ENCODE data around the gene CFAP70. TPM values are rescaled to one million over a fixed set of nuclear protein-coding genes. Genes with fewer than 3 reads are reported as not detected.

The CFAP70 gene
- total RNA-seq, 1 experiment from 2014 or later, result 0.10 TPM

DNA sequence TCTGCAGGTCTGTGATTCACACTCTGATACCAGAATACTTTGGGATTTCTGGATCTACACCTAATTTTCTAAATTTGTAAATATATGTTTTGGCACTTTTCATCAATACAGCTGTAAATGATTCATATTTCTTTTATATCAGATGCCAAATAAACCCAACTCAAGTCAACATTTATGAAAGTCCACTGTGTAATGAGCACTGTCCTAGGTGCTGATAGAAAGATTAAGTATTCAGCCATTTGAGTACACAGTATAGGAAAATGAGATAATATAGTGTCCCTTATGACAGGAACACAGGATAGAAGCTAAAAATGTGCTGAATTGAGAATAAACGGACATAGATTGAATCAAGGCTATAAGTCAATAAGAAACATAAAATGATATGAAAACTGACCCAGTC, 48.8 kb upstream of the CFAP70 start:
- ATAC-seq (no peak), DNase-seq (ENCODE audit: low read depth, low spot score) (no peak)
- Histone ChIP-seq H3K36me3 (ENCODE audit: control insufficient read depth, insufficient read depth, low read length) (no peaks in the 10 kb centered on the region), H3K27me3 (ENCODE audit: control insufficient read depth, insufficient read depth, low read length) (no peaks in the 10 kb centered on the region), H3K4me1 (ENCODE audit: control insufficient read depth, insufficient read depth, low read length) (no peaks in the 10 kb centered on the region), H3K27ac (ENCODE audit: low read length) (no peak overlapping the region), H3K9me3 (ENCODE audit: control insufficient read depth, insufficient read depth, low read depth, low read length) (no peaks in the 10 kb centered on the region), H3K4me3 (ENCODE audit: low read depth in 2 of 2, low read length in 2 of 2) (no peak overlapping the region)
- TF ChIP-seq SIN3A (IDR thresholded peaks at IDR 0.05; ENCODE audit: borderline replicate concordance, insufficient read depth, low read depth, low read length), result no peak
- TF ChIP-seq, protein P1, sequence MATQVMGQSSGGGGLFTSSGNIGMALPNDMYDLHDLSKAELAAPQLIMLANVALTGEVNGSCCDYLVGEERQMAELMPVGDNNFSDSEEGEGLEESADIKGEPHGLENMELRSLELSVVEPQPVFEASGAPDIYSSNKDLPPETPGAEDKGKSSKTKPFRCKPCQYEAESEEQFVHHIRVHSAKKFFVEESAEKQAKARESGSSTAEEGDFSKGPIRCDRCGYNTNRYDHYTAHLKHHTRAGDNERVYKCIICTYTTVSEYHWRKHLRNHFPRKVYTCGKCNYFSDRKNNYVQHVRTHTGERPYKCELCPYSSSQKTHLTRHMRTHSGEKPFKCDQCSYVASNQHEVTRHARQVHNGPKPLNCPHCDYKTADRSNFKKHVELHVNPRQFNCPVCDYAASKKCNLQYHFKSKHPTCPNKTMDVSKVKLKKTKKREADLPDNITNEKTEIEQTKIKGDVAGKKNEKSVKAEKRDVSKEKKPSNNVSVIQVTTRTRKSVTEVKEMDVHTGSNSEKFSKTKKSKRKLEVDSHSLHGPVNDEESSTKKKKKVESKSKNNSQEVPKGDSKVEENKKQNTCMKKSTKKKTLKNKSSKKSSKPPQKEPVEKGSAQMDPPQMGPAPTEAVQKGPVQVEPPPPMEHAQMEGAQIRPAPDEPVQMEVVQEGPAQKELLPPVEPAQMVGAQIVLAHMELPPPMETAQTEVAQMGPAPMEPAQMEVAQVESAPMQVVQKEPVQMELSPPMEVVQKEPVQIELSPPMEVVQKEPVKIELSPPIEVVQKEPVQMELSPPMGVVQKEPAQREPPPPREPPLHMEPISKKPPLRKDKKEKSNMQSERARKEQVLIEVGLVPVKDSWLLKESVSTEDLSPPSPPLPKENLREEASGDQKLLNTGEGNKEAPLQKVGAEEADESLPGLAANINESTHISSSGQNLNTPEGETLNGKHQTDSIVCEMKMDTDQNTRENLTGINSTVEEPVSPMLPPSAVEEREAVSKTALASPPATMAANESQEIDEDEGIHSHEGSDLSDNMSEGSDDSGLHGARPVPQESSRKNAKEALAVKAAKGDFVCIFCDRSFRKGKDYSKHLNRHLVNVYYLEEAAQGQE (IDR thresholded peaks at IDR 0.05; ENCODE audit: insufficient read depth in 1 of 2, low read depth in 2 of 2, low read length in 1 of 2), result peak in 1 of 2 experiments; percentile 78; a peak in 2 of 4 replicates
- TF ChIP-seq, protein P2, sequence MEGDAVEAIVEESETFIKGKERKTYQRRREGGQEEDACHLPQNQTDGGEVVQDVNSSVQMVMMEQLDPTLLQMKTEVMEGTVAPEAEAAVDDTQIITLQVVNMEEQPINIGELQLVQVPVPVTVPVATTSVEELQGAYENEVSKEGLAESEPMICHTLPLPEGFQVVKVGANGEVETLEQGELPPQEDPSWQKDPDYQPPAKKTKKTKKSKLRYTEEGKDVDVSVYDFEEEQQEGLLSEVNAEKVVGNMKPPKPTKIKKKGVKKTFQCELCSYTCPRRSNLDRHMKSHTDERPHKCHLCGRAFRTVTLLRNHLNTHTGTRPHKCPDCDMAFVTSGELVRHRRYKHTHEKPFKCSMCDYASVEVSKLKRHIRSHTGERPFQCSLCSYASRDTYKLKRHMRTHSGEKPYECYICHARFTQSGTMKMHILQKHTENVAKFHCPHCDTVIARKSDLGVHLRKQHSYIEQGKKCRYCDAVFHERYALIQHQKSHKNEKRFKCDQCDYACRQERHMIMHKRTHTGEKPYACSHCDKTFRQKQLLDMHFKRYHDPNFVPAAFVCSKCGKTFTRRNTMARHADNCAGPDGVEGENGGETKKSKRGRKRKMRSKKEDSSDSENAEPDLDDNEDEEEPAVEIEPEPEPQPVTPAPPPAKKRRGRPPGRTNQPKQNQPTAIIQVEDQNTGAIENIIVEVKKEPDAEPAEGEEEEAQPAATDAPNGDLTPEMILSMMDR (IDR thresholded peaks at IDR 0.05), result no peak
- no peak for TF ChIP-seq POLR2AphosphoS5 (IDR thresholded peaks at IDR 0.05; ENCODE audit: low read depth, low read length)
- no peak for TF ChIP-seq TCF7L2 (IDR thresholded peaks at IDR 0.05; ENCODE audit: low read depth, low read length)
- in situ Hi-C loops (cut with HindIII; ENCODE audit: low pct_unique_long_range_greater_than_20kb, low sequenced_read_pairs), result no loop called here
- CTCF ChIA-PET, result interaction anchor here (0.5 kb wide), 1 partner anchor 10 kb away, joined by 4 read pairs; no protein-coding TSS in a partner anchor
- no TSS peak for BruUV-seq (replicated peaks)
- POLR2A ChIA-PET, result interaction anchor here (0.7 kb wide), 1 partner anchor 25 kb away, joined by 8 read pairs; no protein-coding TSS in a partner anchor
- intact Hi-C loops (cut with micrococcal nuclease; ENCODE audit: unreplicated experiment), result no loop called here

DNA sequence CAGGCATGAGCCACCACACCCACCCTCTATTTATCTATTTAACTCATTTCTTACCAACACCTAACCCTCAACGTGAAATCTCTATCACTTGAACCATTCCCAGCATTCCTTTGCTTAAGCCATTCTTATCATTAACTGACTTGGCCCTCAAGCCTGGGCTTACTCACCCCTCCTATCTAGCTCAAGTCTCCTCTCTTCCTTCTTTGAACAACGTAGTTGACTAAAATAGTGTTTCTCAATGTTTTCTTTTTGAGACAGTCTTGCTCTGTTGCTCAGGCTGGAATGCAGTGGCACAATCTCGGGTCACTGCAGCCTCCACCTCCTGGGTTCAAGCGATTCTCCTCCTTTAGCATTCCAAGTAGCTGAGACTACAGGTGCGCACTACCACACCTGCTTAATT, 48.2 kb upstream of the CFAP70 start:
- Histone ChIP-seq H3K4me3 (ENCODE audit: low read depth in 2 of 2, low read length in 2 of 2) (no peak overlapping the region), H3K4me1 (ENCODE audit: control insufficient read depth, insufficient read depth, low read length) (no peaks in the 10 kb centered on the region), H3K36me3 (ENCODE audit: control insufficient read depth, insufficient read depth, low read length) (no peaks in the 10 kb centered on the region), H3K27ac (ENCODE audit: low read length) (no peak overlapping the region), H3K27me3 (ENCODE audit: control insufficient read depth, insufficient read depth, low read length) (no peaks in the 10 kb centered on the region), H3K9me3 (ENCODE audit: control insufficient read depth, insufficient read depth, low read depth, low read length) (no peaks in the 10 kb centered on the region)
- ChIA-PET POLR2A (interaction anchor here (0.5 to 0.6 kb wide), 3 partner anchors 50 to 248 kb away, joined by 3 to 7 read pairs (median 3); no protein-coding TSS in a partner anchor), CTCF (no interaction called here)
- DNase-seq (ENCODE audit: low read depth, low spot score) (no peak), ATAC-seq (no peak)
- in situ Hi-C loops (cut with HindIII; ENCODE audit: low pct_unique_long_range_greater_than_20kb, low sequenced_read_pairs), result no loop called here
- TF ChIP-seq, protein P2 (IDR thresholded peaks at IDR 0.05), result no peak
- TF ChIP-seq, protein P1 (IDR thresholded peaks at IDR 0.05; ENCODE audit: insufficient read depth in 1 of 2, low read depth in 2 of 2, low read length in 1 of 2), result no peak
- TF ChIP-seq TCF7L2 (IDR thresholded peaks at IDR 0.05; ENCODE audit: low read depth, low read length) (no peak), SIN3A (IDR thresholded peaks at IDR 0.05; ENCODE audit: borderline replicate concordance, insufficient read depth, low read depth, low read length) (no peak), POLR2AphosphoS5 (IDR thresholded peaks at IDR 0.05; ENCODE audit: low read depth, low read length) (no peak)
- intact Hi-C loops (cut with micrococcal nuclease; ENCODE audit: unreplicated experiment), result no loop called here
- no TSS peak for BruUV-seq (replicated peaks)

All from Panc1 (cell line).